Measurements from ENCODE around the gene ATG14. TPM values are rescaled to one million over a fixed set of nuclear protein-coding genes. Genes with fewer than 3 reads are reported as not detected.

The ATG14 gene
- total and polyA plus RNA-seq, 2 donors (not counting 1 experiment from before 2014, with no cell fraction given), result 7.2 to 15.5 TPM

DNA sequence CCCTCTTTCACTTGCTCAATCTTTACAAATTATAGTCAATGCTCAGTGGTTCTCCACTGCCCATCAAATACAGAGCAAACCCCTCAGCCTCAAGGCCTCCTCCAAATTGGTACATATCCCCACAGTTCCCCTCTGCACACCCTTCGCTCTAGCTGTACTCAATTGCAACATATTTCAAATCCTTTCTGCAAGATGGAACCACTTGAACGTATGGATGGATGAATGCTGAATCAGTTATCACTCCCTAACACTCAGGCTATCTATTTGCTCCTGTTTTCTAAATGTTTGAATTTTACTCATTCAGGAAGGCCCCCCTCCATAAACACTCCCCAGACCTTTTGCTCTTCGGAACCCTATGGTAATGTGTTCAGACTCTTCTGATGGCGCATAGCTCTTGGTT lies 24.5 kb downstream of the ATG14 start:
- Histone ChIP-seq H3K4me3 (ENCODE audit: control extremely low read depth in 1 of 5, extremely low read depth in 1 of 5, insufficient read depth in 1 of 5, low read depth in 2 of 5, low read length in 4 of 5) (no peak overlapping the region), H3K36me3 (replicated peaks in 1 of 2; ENCODE audit: control extremely low read depth in 1 of 2, control insufficient read depth in 1 of 2, extremely low read depth in 1 of 2, insufficient read depth in 2 of 2, low read length in 1 of 2) (peaks cover 0 to 37% of the 10 kb centered on the region in 2 experiments), H3K27me3 (replicated peaks in 1 of 4; ENCODE audit: control extremely low read depth in 1 of 4, control insufficient read depth in 3 of 4, insufficient read depth in 4 of 4, low read length in 3 of 4) (no peaks in the 10 kb centered on the region), H3K4me2 (replicated peaks; ENCODE audit: low read depth, low read length, poor library complexity, severe bottlenecking) (no peak overlapping the region), H3K79me2 (ENCODE audit: control insufficient read depth, insufficient read depth, low read length) (no peaks in the 10 kb centered on the region), H3K27ac (ENCODE audit: low read length in 2 of 2) (no peak overlapping the region), H3K9ac (ENCODE audit: low read length) (no peak overlapping the region), H3K4me1 (ENCODE audit: control insufficient read depth in 2 of 2, insufficient read depth in 2 of 2, low read length in 2 of 2) (no peaks in the 10 kb centered on the region), H4K20me1 (ENCODE audit: control insufficient read depth, insufficient read depth, low read length, poor library complexity, severe bottlenecking) (peaks cover 4% of the 10 kb centered on the region), H3K9me3 (ENCODE audit: control extremely low read depth in 1 of 3, control insufficient read depth in 2 of 3, insufficient read depth in 1 of 3, low read length in 2 of 3) (no peaks in the 10 kb centered on the region), H2AFZ (ENCODE audit: insufficient read depth, low read depth, low read length, poor library complexity, severe bottlenecking) (no peak overlapping the region)
- Mint-ChIP-seq H3K9me3 (ENCODE audit: insufficient read depth) (no peaks in the 10 kb centered on the region), H3K27me3 (no peaks in the 10 kb centered on the region), H3K4me3 (no peak overlapping the region), H3K4me1 (no peaks in the 10 kb centered on the region), H3K27ac (no peak overlapping the region)
- DNase-seq (no peak), ATAC-seq (ENCODE audit: low read depth) (no peak)
- POLR2A ChIA-PET, result no interaction called here
- TF ChIP-seq, protein P1, sequence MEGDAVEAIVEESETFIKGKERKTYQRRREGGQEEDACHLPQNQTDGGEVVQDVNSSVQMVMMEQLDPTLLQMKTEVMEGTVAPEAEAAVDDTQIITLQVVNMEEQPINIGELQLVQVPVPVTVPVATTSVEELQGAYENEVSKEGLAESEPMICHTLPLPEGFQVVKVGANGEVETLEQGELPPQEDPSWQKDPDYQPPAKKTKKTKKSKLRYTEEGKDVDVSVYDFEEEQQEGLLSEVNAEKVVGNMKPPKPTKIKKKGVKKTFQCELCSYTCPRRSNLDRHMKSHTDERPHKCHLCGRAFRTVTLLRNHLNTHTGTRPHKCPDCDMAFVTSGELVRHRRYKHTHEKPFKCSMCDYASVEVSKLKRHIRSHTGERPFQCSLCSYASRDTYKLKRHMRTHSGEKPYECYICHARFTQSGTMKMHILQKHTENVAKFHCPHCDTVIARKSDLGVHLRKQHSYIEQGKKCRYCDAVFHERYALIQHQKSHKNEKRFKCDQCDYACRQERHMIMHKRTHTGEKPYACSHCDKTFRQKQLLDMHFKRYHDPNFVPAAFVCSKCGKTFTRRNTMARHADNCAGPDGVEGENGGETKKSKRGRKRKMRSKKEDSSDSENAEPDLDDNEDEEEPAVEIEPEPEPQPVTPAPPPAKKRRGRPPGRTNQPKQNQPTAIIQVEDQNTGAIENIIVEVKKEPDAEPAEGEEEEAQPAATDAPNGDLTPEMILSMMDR (IDR thresholded peaks at IDR 0.05), result no peak
- TF ChIP-seq EZH2 (IDR thresholded peaks at IDR 0.05; ENCODE audit: borderline replicate concordance, insufficient read depth, low read depth, low read length, poor library complexity, severe bottlenecking), result no peak
- intact Hi-C loops (cut with micrococcal nuclease), result no loop called here
- CTCF ChIA-PET, result no interaction called here
- 100% methylated on average over 2 of the region's 4 CpGs for WGBS (ENCODE audit: insufficient coverage)

DNA sequence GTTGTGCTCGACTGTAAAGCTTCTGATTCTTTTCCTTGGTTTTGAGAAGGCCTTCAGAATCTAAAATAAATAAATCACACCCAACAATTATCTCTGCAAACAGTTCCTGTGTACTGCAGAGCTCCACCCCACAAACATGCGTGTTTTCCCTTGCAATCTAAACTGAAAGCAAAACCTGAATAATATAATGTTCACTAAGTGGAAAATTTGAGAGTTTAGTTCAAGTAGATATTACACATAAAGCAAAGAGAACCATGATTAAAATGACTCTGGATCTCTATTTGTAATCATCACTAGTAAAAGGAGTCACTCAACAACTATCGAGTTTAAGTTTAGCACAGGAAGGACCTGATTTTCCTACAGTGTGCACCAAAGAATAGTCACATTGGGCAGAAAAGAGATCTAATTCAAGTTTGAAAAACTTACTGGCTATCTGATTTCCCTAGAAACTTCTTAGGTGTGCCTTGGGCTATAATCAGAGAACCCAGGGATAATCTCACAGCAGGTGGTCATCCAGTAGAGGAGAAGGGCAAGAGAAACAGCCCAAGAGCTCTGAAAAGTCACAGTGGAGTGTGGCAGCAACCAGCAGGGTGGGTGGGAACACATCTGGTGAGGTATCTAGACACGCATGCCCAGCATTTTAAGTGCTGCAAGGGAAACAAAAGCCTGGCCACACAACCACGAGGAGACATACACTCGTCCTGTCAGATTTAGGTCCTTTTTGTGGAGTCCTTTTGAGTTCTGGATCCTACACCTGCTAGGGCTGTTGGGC lies 25.4 kb downstream of the ATG14 start:
- Histone ChIP-seq H3K36me3 (replicated peaks in 1 of 2; ENCODE audit: control extremely low read depth in 1 of 2, control insufficient read depth in 1 of 2, extremely low read depth in 1 of 2, insufficient read depth in 2 of 2, low read length in 1 of 2) (peaks cover 0 to 42% of the 10 kb centered on the region in 2 experiments), H3K4me2 (replicated peaks; ENCODE audit: low read depth, low read length, poor library complexity, severe bottlenecking) (no peak overlapping the region), H2AFZ (ENCODE audit: insufficient read depth, low read depth, low read length, poor library complexity, severe bottlenecking) (no peak overlapping the region), H4K20me1 (ENCODE audit: control insufficient read depth, insufficient read depth, low read length, poor library complexity, severe bottlenecking) (no peaks in the 10 kb centered on the region), H3K4me1 (ENCODE audit: control insufficient read depth in 2 of 2, insufficient read depth in 2 of 2, low read length in 2 of 2) (no peaks in the 10 kb centered on the region), H3K4me3 (ENCODE audit: control extremely low read depth in 1 of 5, extremely low read depth in 1 of 5, insufficient read depth in 1 of 5, low read depth in 2 of 5, low read length in 4 of 5) (no peak overlapping the region), H3K9me3 (ENCODE audit: control extremely low read depth in 1 of 3, control insufficient read depth in 2 of 3, insufficient read depth in 1 of 3, low read length in 2 of 3) (no peaks in the 10 kb centered on the region), H3K27me3 (replicated peaks in 1 of 4; ENCODE audit: control extremely low read depth in 1 of 4, control insufficient read depth in 3 of 4, insufficient read depth in 4 of 4, low read length in 3 of 4) (no peaks in the 10 kb centered on the region), H3K9ac (ENCODE audit: low read length) (no peak overlapping the region), H3K27ac (ENCODE audit: low read length in 2 of 2) (no peak overlapping the region), H3K79me2 (ENCODE audit: control insufficient read depth, insufficient read depth, low read length) (no peaks in the 10 kb centered on the region)
- H3K4me3 Mint-ChIP-seq, result no peak overlapping the region
- no peak for DNase-seq
- ATAC-seq (ENCODE audit: low read depth), result no peak
- intact Hi-C loops (cut with micrococcal nuclease), result no loop called here
- ChIA-PET POLR2A (no interaction called here), CTCF (interaction anchor here (0.6 kb wide), 1 partner anchor 137 kb away, joined by 3 read pairs; no protein-coding TSS in a partner anchor)
- WGBS (ENCODE audit: insufficient coverage), result 79% methylated on average over 3 of the region's 6 CpGs
- TF ChIP-seq, protein P1 (IDR thresholded peaks at IDR 0.05), result no peak
- no peak for TF ChIP-seq EZH2 (IDR thresholded peaks at IDR 0.05; ENCODE audit: borderline replicate concordance, insufficient read depth, low read depth, low read length, poor library complexity, severe bottlenecking)
- H3K27me3 Mint-ChIP-seq, result no peaks in the 10 kb centered on the region
- no peak overlapping the region for H3K27ac Mint-ChIP-seq
- H3K9me3 Mint-ChIP-seq (ENCODE audit: insufficient read depth), result no peaks in the 10 kb centered on the region
- no peaks in the 10 kb centered on the region for H3K4me1 Mint-ChIP-seq
